Parathyroid adenoma (tissue), 2 donors: Measurements from ENCODE around the gene GEN1.

Experiments
- H2AFZ ChIP-seq: fragments of 300-600 bp; sonication (generic); one replicate; pipeline ENCODE4 v1.7.0; 2017; ENCODE audit warnings: antibody characterized with exemption, mild to moderate bottlenecking
- H3K27ac ChIP-seq: fragments of 300-600 bp; sonication (generic); one replicate; pipeline ENCODE4 v1.7.0; 2017
- H3K27me3 ChIP-seq: fragments of 300-600 bp; sonication (generic); one replicate; pipeline ENCODE4 v1.7.0; 2017; ENCODE audit warnings: low read length; ENCODE audit not compliant: control insufficient read depth, insufficient read depth
- H3K36me3 ChIP-seq: fragments of 300-600 bp; sonication (generic); one replicate; pipeline ENCODE4 v1.7.0; 2017; ENCODE audit warnings: low read length; ENCODE audit not compliant: control insufficient read depth, insufficient read depth
- H3K4me1 ChIP-seq: fragments of 300-600 bp; sonication (generic); one replicate; pipeline ENCODE4 v1.7.0; 2017; ENCODE audit warnings: control low read depth
- H3K4me2 ChIP-seq: fragments of 300-600 bp; sonication (generic); one replicate; pipeline ENCODE4 v1.7.0; 2017; ENCODE audit warnings: low read length
- H3K4me3 ChIP-seq: fragments of 300-600 bp; sonication (generic); one replicate; pipeline ENCODE4 v1.7.0; 2017; ENCODE audit warnings: low read depth, low read length
- H3K79me2 ChIP-seq: fragments of 300-600 bp; sonication (generic); one replicate; pipeline ENCODE4 v1.7.0; 2017; ENCODE audit warnings: control low read depth
- H3K9ac ChIP-seq: fragments of 300-600 bp; sonication (generic); one replicate; pipeline ENCODE4 v1.7.0; 2017; ENCODE audit warnings: mild to moderate bottlenecking
- H3K9me3 ChIP-seq: fragments of 300-600 bp; sonication (generic); one replicate; pipeline ENCODE4 v1.7.0; 2017; ENCODE audit warnings: low read length; ENCODE audit not compliant: control insufficient read depth
- CTCF ChIP-seq: fragments of 300-600 bp; sonication (generic); IDR thresholded peaks from one replicate; pipeline ENCODE4 v1.7.0; 2017; ENCODE audit warnings: antibody characterized with exemption, mild to moderate bottlenecking
- donor health status: primary hyperparathyroidism.

Gene GEN1

GRCh38 chr2:17749753-17750438 lies 4.0 kb upstream of the GEN1 start:
- H3K9ac ChIP-seq = no peak overlapping the region
- TF ChIP-seq CTCF = no peak
- no peaks in the 10 kb centered on the region for H3K9me3 ChIP-seq
- no peak overlapping the region for H3K4me2 ChIP-seq
- H3K4me3 ChIP-seq = no peak overlapping the region
- H3K36me3 ChIP-seq = no peaks in the 10 kb centered on the region
- H3K4me1 ChIP-seq = no peaks in the 10 kb centered on the region
- H3K79me2 ChIP-seq = peaks cover 2% of the 10 kb centered on the region
- no peaks in the 10 kb centered on the region for H3K27me3 ChIP-seq
- H2AFZ ChIP-seq = no peak overlapping the region
- H3K27ac ChIP-seq = no peak overlapping the region

GRCh38 chr2:17752246-17752645 lies 1.7 kb upstream of the GEN1 start:
- Histone ChIP-seq H3K9ac (no peak overlapping the region), H3K4me1 (no peaks in the 10 kb centered on the region), H3K27me3 (no peaks in the 10 kb centered on the region), H3K9me3 (no peaks in the 10 kb centered on the region), H3K4me2 (no peak overlapping the region), H3K27ac (no peak overlapping the region), H3K4me3 (no peak overlapping the region), H3K36me3 (no peaks in the 10 kb centered on the region), H2AFZ (peak overlapping the region; percentile 99), H3K79me2 (peaks cover 4% of the 10 kb centered on the region)
- no peak for TF ChIP-seq CTCF

GRCh38 chr2:17752892-17753802 lies 791 bp upstream of the GEN1 start:
- no peaks in the 10 kb centered on the region for H3K9me3 ChIP-seq
- H3K4me1 ChIP-seq = no peaks in the 10 kb centered on the region
- H2AFZ ChIP-seq = peak overlapping the region; percentile 99
- TF ChIP-seq CTCF = no peak
- peak overlapping the region; percentile 41 for H3K9ac ChIP-seq
- peak overlapping the region; percentile 90 for H3K4me3 ChIP-seq
- H3K27me3 ChIP-seq = no peaks in the 10 kb centered on the region
- H3K4me2 ChIP-seq = peak overlapping the region; percentile 65
- H3K79me2 ChIP-seq = peaks cover 4% of the 10 kb centered on the region
- H3K27ac ChIP-seq = peak overlapping the region; percentile 89
- H3K36me3 ChIP-seq = no peaks in the 10 kb centered on the region

GRCh38 chr2:17754773-17755425 lies 961 bp downstream of the GEN1 start:
- H3K36me3 ChIP-seq = no peaks in the 10 kb centered on the region
- H3K27ac ChIP-seq = no peak overlapping the region
- H3K79me2 ChIP-seq = peaks cover 2% of the 10 kb centered on the region
- peak overlapping the region; percentile 90 for H3K4me3 ChIP-seq
- peak overlapping the region; percentile 65 for H3K4me2 ChIP-seq
- no peaks in the 10 kb centered on the region for H3K9me3 ChIP-seq
- H3K9ac ChIP-seq = no peak overlapping the region
- TF ChIP-seq CTCF = no peak
- H2AFZ ChIP-seq = peak overlapping the region; percentile 99
- H3K4me1 ChIP-seq = no peaks in the 10 kb centered on the region
- no peaks in the 10 kb centered on the region for H3K27me3 ChIP-seq
